Neural progenitor cell (in vitro differentiated cells): ENCODE data around the gene PPFIA1.

ENCODE experiments used
- EZH2 ChIP-seq: fragments of 200-600 bp; sonication (generic); IDR thresholded peaks from 2 replicates; pipeline ENCODE4 v1.6.1; 2017; ENCODE audit warnings: antibody characterized with exemption, mild to moderate bottlenecking, moderate library complexity
- TF ChIP-seq, protein P1 (sequence below): fragments of 200-600 bp; sonication (generic); IDR thresholded peaks from 2 replicates; pipeline ENCODE4 v1.5.1; 2017; ENCODE audit warnings: antibody characterized with exemption, mild to moderate bottlenecking

DNA sequence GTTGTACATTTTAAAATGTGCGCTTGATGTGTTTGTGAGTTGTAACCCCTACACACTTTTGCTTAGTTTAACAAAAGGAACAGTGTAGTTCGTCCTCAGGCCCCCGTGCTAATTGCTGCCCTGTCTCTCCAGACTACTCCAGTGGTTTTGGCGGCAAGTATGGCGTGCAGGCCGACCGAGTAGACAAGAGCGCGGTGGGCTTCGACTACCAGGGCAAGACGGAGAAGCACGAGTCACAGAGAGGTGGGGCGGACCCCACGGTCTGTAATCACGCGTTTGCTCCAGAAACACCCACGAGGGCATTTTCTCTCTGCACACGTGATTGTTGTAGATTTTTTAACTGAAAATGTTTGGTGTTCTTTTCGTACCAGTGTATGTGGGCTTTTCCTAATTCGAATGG lies 146.4 kb downstream of the PPFIA1 start:
- TF ChIP-seq EZH2: no peak
- TF ChIP-seq, protein P1, sequence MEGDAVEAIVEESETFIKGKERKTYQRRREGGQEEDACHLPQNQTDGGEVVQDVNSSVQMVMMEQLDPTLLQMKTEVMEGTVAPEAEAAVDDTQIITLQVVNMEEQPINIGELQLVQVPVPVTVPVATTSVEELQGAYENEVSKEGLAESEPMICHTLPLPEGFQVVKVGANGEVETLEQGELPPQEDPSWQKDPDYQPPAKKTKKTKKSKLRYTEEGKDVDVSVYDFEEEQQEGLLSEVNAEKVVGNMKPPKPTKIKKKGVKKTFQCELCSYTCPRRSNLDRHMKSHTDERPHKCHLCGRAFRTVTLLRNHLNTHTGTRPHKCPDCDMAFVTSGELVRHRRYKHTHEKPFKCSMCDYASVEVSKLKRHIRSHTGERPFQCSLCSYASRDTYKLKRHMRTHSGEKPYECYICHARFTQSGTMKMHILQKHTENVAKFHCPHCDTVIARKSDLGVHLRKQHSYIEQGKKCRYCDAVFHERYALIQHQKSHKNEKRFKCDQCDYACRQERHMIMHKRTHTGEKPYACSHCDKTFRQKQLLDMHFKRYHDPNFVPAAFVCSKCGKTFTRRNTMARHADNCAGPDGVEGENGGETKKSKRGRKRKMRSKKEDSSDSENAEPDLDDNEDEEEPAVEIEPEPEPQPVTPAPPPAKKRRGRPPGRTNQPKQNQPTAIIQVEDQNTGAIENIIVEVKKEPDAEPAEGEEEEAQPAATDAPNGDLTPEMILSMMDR: no peak
